A549 (cell line): ENCODE measurements around the gene ITGA8. TPM values are rescaled to one million over a fixed set of nuclear protein-coding genes. Genes with fewer than 3 reads are reported as not detected.

Experiments
- ATAC-seq, 2 experiments: fragments of 200-7000 bp in 1 of 2; fragments of >200 bp in 1 of 2; cut with Nextera tagmentation in 1 of 2; cut with Tn5 transposase in 1 of 2; 3 replicates each; pipeline versions ENCODE4 v1.8.0 to v1.9.1; 2018 to 2020; ENCODE audit warnings: mild to moderate bottlenecking in 1 of 2, moderate library complexity in 1 of 2
- CTCF ChIA-PET: fragments of 300-600 bp; sonication (Branson Sonifier 250); formaldehyde crosslinking; extraction: SDS; loops from one replicate; lab custom pipeline; 2021; ENCODE audit warnings: antibody characterized with exemption, inconsistent platforms; lab: Yijun Ruan, JAX
- POLR2A ChIA-PET: fragments of 350-600 bp; formaldehyde crosslinking; extraction: SDS; loops from one replicate; lab custom pipeline; 2021; ENCODE audit warnings: antibody characterized with exemption, inconsistent platforms; lab: Yijun Ruan, JAX
- DNase-seq, 2 experiments: peaks; one replicate each; pipeline versions ENCODE4 v3.0.0 to v3.0.0-alpha.2; 2011 to 2016; ENCODE audit warnings: low read depth in 1 of 2, low spot score in 1 of 2
- FAIRE-seq: peaks from 2 replicates; lab custom pipeline; 2011; peaks lifted over from hg19 to GRCh38; lab: Jason Lieb, UNC
- H3K27ac ChIP-seq, 2 experiments: fragments of >200 bp; sonication (Bioruptor Twin); formaldehyde crosslinking; 3 replicates each; pipeline ENCODE4 v1.5.1; 2016 to 2017
- H3K4me1 ChIP-seq: fragments of >200 bp; sonication (Bioruptor Twin); formaldehyde crosslinking; 3 replicates; pipeline ENCODE4 v1.6.1; 2016
- H3K4me2 ChIP-seq: fragments of >200 bp; sonication (Bioruptor Twin); formaldehyde crosslinking; 3 replicates; pipeline ENCODE4 v1.6.1; 2016
- H3K4me3 ChIP-seq: fragments of >200 bp; sonication (Bioruptor Twin); formaldehyde crosslinking; 3 replicates; pipeline ENCODE4 v1.5.1; 2016
- H3K9me3 ChIP-seq: fragments of >200 bp; sonication (Bioruptor Twin); formaldehyde crosslinking; 3 replicates; pipeline ENCODE4 v1.6.1; 2016
- CBX8 ChIP-seq: fragments of 200-600 bp; sonication (generic); IDR thresholded peaks from 2 replicates; pipeline ENCODE4 v1.6.1; 2016
- CHD2 ChIP-seq: fragments of 150-350 bp; IDR thresholded peaks from 2 replicates; pipeline ENCODE4 v1.6.1; 2014; ENCODE audit warnings: low read length; ENCODE audit not compliant: partially characterized antibody
- CHD4 ChIP-seq: fragments of 200-600 bp; sonication (generic); IDR thresholded peaks from 2 replicates; pipeline ENCODE4 v1.6.1; 2016; ENCODE audit warnings: antibody characterized with exemption, mild to moderate bottlenecking, borderline replicate concordance
- CTCF ChIP-seq: fragments of >200 bp; sonication (Bioruptor Twin); formaldehyde crosslinking; IDR thresholded peaks from 3 replicates; pipeline ENCODE4 v1.5.1; 2016
- EHMT2 ChIP-seq: fragments of 200-600 bp; sonication (generic); IDR thresholded peaks from 2 replicates; pipeline ENCODE4 v1.6.1; 2016; ENCODE audit warnings: antibody characterized with exemption, low read depth, mild to moderate bottlenecking, moderate library complexity
- EP300 ChIP-seq, 2 experiments: fragments of >200 bp; sonication (Bioruptor Twin); formaldehyde crosslinking; IDR thresholded peaks; 2 replicates in 1 of 2; 3 replicates in 1 of 2; pipeline ENCODE4 v1.6.1; 2016 to 2017
- ESRRA ChIP-seq: fragments of 150-350 bp; IDR thresholded peaks from 2 replicates; pipeline ENCODE4 v1.6.1; 2014; ENCODE audit warnings: mild to moderate bottlenecking, low read length, borderline replicate concordance
- GATA3 ChIP-seq: IDR thresholded peaks from 2 replicates; pipeline ENCODE4 v1.6.1; 2012; ENCODE audit warnings: borderline replicate concordance
- HDAC2 ChIP-seq: fragments of 200-600 bp; sonication (generic); IDR thresholded peaks from 2 replicates; pipeline ENCODE4 v1.6.1; 2016
- HES2 ChIP-seq: fragments of >200 bp; sonication (Bioruptor Twin); formaldehyde crosslinking; IDR thresholded peaks from 2 replicates; pipeline ENCODE4 v1.6.1; 2016
- HEYL ChIP-seq: fragments of 250-450 bp; sonication (Bioruptor Pico); IDR thresholded peaks from 2 replicates; pipeline ENCODE4 v1.8.0; 2021; ENCODE audit warnings: mild to moderate bottlenecking, moderate library complexity
- HOXA7 ChIP-seq: fragments of 250-450 bp; sonication (Bioruptor Pico); IDR thresholded peaks from 2 replicates; pipeline ENCODE4 v1.5.0; 2020; ENCODE audit warnings: mild to moderate bottlenecking, moderate library complexity
- JUN ChIP-seq, 2 experiments: fragments of >200 bp; sonication (Bioruptor Twin); formaldehyde crosslinking; IDR thresholded peaks; 2 replicates in 1 of 2; 3 replicates in 1 of 2; pipeline ENCODE4 v1.6.1; 2016 to 2017
- JUNB ChIP-seq: fragments of >200 bp; sonication (Bioruptor Twin); formaldehyde crosslinking; IDR thresholded peaks from 2 replicates; pipeline ENCODE4 v1.6.1; 2016
- MAX ChIP-seq: IDR thresholded peaks from 2 replicates; pipeline ENCODE4 v1.6.1; 2012
- NFE2L2 ChIP-seq: fragments of 150-350 bp; conservative IDR thresholded peaks from 2 replicates; pipeline ENCODE4 v1.6.1; 2014; ENCODE audit warnings: low read length
- NPAS2 ChIP-seq: fragments of 250-450 bp; sonication (Bioruptor Pico); IDR thresholded peaks from 2 replicates; pipeline ENCODE4 v1.8.0; 2022; ENCODE audit warnings: mild to moderate bottlenecking, moderate library complexity, borderline replicate concordance
- RCOR1 ChIP-seq: fragments of 150-350 bp; IDR thresholded peaks from 2 replicates; pipeline ENCODE4 v1.6.1; 2014; ENCODE audit warnings: antibody characterized with exemption, low read length, low read depth
- REST ChIP-seq: fragments of 200-600 bp; sonication (generic); IDR thresholded peaks from 2 replicates; pipeline ENCODE4 v1.6.1; 2016; ENCODE audit warnings: antibody characterized with exemption, mild to moderate bottlenecking, moderate library complexity
- RFX5 ChIP-seq: fragments of 450-650 bp; IDR thresholded peaks from 2 replicates; pipeline ENCODE4 v1.7.1; 2014; ENCODE audit warnings: antibody characterized with exemption, mild to moderate bottlenecking, moderate library complexity
- RNF2 ChIP-seq: fragments of 200-600 bp; sonication (generic); IDR thresholded peaks from 2 replicates; pipeline ENCODE4 v1.6.1; 2016; ENCODE audit warnings: low read depth, mild to moderate bottlenecking, antibody characterized with exemption, moderate library complexity, borderline replicate concordance
- SMC3 ChIP-seq: fragments of >200 bp; sonication (Bioruptor Twin); formaldehyde crosslinking; IDR thresholded peaks from 3 replicates; pipeline ENCODE4 v1.6.1; 2018; ENCODE audit warnings: inconsistent platforms
- SREBF2 ChIP-seq: fragments of 450-650 bp; IDR thresholded peaks from 2 replicates; pipeline ENCODE4 v1.6.1; 2014; ENCODE audit warnings: mild to moderate bottlenecking, moderate library complexity
- TP53 ChIP-seq: fragments of 250-450 bp; sonication (Bioruptor Pico); IDR thresholded peaks from 2 replicates; pipeline ENCODE4 v1.5.0; 2021; ENCODE audit warnings: mild to moderate bottlenecking, moderate library complexity
- ZNF302 ChIP-seq: fragments of 250-450 bp; sonication (Bioruptor Pico); IDR thresholded peaks from 2 replicates; pipeline ENCODE4 v1.9.0; 2021; ENCODE audit warnings: inconsistent platforms, mild to moderate bottlenecking, moderate library complexity
- ZSCAN20 ChIP-seq: fragments of 250-450 bp; sonication (Bioruptor Pico); IDR thresholded peaks from 2 replicates; pipeline ENCODE4 v1.8.0; 2022; ENCODE audit warnings: mild to moderate bottlenecking, moderate library complexity
- WGBS: methylation state at CpG from one replicate; pipeline ENCODE4 v1.1.6; 2017; ENCODE audit errors: missing lambda C conversion rate; 5-methylcytosine and 5-hydroxymethylcytosine counted together
- polyA plus RNA-seq, 4 experiments: library from polyadenylated mRNA; depleted of rRNA in 3 of 4; stranded (reverse); fragments of >200 nt; fragmentation: RNase III in 1 of 4; extraction: RNeasy Plus Mini Kit Qiagen cat#74134 plus additional on column Dnase treatment in 1 of 4; gene quantifications; 2 replicates in 3 of 4; 3 replicates in 1 of 4; pipeline ENCODE4 v1.2.3, GENCODE V29; 2011 to 2017
- TF ChIP-seq, protein P1 (sequence below): fragments of >200 bp; sonication (Bioruptor Twin); formaldehyde crosslinking; IDR thresholded peaks from 3 replicates; pipeline ENCODE4 v1.6.1; 2016

ITGA8 gene
- polyA plus RNA-seq, 2 of the 4 experiments (the other 2 are of a cell fraction), result 0.12 TPM; not detected in 1

- H3K4me1 ChIP-seq, result no peaks in the 10 kb centered on the region
- CTCF ChIA-PET, result interaction anchor here (0.6 to 1.2 kb wide), 2 partner anchors 9 to 67 kb away, joined by 3 read pairs; no protein-coding TSS in a partner anchor
- TF ChIP-seq RCOR1, result no peak
- TF ChIP-seq SMC3, result no peak
- no peak for TF ChIP-seq EP300 (IDR thresholded peaks at IDR 0.05)
- no peak for TF ChIP-seq NFE2L2
- no peak for TF ChIP-seq JUN (IDR thresholded peaks at IDR 0.05)
- no peak for TF ChIP-seq ZSCAN20
- no peak for TF ChIP-seq HES2
- no peak for TF ChIP-seq CBX8
- TF ChIP-seq RFX5, result no peak
- no peak for TF ChIP-seq NPAS2
- no peak for TF ChIP-seq ESRRA
- TF ChIP-seq, protein P1, sequence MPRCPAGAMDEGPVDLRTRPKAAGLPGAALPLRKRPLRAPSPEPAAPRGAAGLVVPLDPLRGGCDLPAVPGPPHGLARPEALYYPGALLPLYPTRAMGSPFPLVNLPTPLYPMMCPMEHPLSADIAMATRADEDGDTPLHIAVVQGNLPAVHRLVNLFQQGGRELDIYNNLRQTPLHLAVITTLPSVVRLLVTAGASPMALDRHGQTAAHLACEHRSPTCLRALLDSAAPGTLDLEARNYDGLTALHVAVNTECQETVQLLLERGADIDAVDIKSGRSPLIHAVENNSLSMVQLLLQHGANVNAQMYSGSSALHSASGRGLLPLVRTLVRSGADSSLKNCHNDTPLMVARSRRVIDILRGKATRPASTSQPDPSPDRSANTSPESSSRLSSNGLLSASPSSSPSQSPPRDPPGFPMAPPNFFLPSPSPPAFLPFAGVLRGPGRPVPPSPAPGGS, result no peak
- no peak for TF ChIP-seq MAX
- no peak for TF ChIP-seq CHD2
- H3K4me3 ChIP-seq, result no peak overlapping the region
- no peaks in the 10 kb centered on the region for H3K9me3 ChIP-seq
- no peak for ATAC-seq
- FAIRE-seq, result no peak
- POLR2A ChIA-PET, result no interaction called here
- H3K27ac ChIP-seq, result no peak overlapping the region
- WGBS, result 56% methylated on average over 7 of the region's 7 CpGs
- H3K4me2 ChIP-seq, result no peak overlapping the region
- no peak for DNase-seq
Measured at GRCh38 chr10:15652117-15652516, 67.6 kb downstream of the ITGA8 start.

DNA sequence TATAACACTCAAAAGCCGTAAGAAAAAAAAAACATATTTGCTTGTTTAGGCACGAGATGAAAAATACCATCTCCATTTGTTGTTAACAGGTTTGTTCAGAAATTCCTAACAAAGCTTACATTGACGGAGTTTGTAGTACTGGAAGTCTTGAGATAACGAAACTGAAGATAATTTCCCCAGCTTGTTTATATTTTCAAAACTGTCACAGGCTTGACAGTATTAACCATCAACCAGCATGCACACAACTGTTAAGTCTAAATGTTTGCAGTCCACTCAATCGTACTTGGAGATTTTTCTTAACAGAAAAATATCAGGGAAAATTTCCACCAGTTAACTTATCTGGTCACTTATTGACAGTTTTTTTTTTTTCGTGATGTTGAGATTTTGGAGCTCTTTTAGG, 68.5 kb downstream of the ITGA8 start:
- POLR2A ChIA-PET, result no interaction called here

More for the DNA sequence above, 68.5 kb downstream of the ITGA8 start:
- H3K4me1 ChIP-seq, result no peaks in the 10 kb centered on the region
- H3K9me3 ChIP-seq, result no peaks in the 10 kb centered on the region
- no peak overlapping the region for H3K27ac ChIP-seq
- no peak for ATAC-seq
- no peak overlapping the region for H3K4me2 ChIP-seq
- no peak for TF ChIP-seq HDAC2
- no peak for TF ChIP-seq CTCF
- TF ChIP-seq JUN (IDR thresholded peaks at IDR 0.05), result no peak
- no peak for TF ChIP-seq RNF2
- TF ChIP-seq REST, result no peak
- no peak for TF ChIP-seq JUNB
- no peak for TF ChIP-seq HOXA7 (CRISPR knock-in tag)
- TF ChIP-seq SREBF2, result no peak
- TF ChIP-seq SMC3, result no peak
- no peak for TF ChIP-seq TP53 (CRISPR knock-in tag)
- TF ChIP-seq, protein P1, result no peak
- TF ChIP-seq ZNF302, result no peak
- TF ChIP-seq EHMT2, result no peak
- no peak for TF ChIP-seq CHD4
- TF ChIP-seq NPAS2, result no peak
- no peak for TF ChIP-seq HEYL (CRISPR knock-in tag)
- no peak for TF ChIP-seq CHD2
- TF ChIP-seq GATA3, result no peak
- TF ChIP-seq, all 56 proteins: peak for 0
- no peak for FAIRE-seq
- DNase-seq, result no peak
- H3K4me3 ChIP-seq, result no peak overlapping the region
- CTCF ChIA-PET, result no interaction called here
- WGBS, result 14% methylated on average over 6 of the region's 6 CpGs
